Renal cortical epithelial cell (primary cell): Measurements from ENCODE around the gene LGALS4. TPM values are rescaled to one million over a fixed set of nuclear protein-coding genes. Genes with fewer than 3 reads are reported as not detected.
A peak's percentile ranks its signal among the peaks of the same experiment; 100 is the strongest.
"Not testable (repeated sequence)": the region's sequence is repeated elsewhere in the genome, so short reads cannot be mapped to it uniquely, and the experiment has no call there.

Experiments used
- DNase-seq: peaks from one replicate; pipeline ENCODE4 v3.0.0-alpha.2; 2011; ENCODE audit warnings: low read depth
- total RNA-seq: library from RNA; depleted of rRNA; stranded (reverse); fragments of >200 nt; gene quantifications from 2 replicates; pipeline ENCODE4 v1.2.3, GENCODE V29; 2014

LGALS4 gene
- total RNA-seq, 1 donor from 2014 or later: not detected

DNA sequence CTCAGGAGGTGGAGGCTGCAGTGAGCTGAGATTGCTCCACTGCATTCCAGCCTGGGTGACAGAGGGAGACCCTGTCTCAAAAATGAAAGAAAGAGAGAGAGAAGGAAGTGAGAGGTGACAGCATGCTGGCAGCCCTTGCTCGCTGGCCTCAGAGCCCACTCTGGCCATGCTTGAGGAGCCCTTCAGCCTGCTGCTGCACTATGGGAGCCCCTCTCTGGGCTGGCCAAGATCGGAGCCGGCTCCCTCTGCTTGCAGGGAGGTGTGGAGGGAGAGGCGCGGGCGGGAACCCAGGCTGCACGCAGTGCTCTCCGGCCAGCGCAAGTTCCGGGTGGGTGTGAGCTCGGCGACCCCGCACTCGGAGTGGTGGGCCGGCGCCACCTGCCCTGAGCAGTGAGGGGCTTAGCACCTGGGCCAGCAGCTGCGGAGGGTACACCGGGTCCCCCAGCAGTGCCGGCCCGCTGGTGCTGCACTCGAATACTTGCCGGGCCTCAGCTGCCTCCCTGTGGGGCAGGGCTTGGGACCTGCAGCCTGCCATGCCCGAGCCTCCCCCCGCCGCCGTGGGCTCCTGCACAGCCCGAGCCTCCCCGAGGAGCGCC, 8.6 kb upstream of the LGALS4 start:
- DNase-seq: not testable (repeated sequence)

GRCh38 chr19:38819231-38819920, 6.6 kb upstream of the LGALS4 start:
- DNase-seq: no peak

GRCh38 chr19:38817081-38817480, 4.3 kb upstream of the LGALS4 start:
- DNase-seq: no peak

- no peak for DNase-seq
These were observed 3.5 kb upstream of the LGALS4 start for GRCh38 chr19:38816131-38816750.

- no peak for DNase-seq
These were observed 2.6 kb upstream of the LGALS4 start for GRCh38 chr19:38815059-38816001.

- DNase-seq: not testable (repeated sequence)
These were observed 1.2 kb upstream of the LGALS4 start for GRCh38 chr19:38813932-38814331.

- DNase-seq: no peak
These were observed 578 bp upstream of the LGALS4 start for GRCh38 chr19:38813323-38813722.

DNA sequence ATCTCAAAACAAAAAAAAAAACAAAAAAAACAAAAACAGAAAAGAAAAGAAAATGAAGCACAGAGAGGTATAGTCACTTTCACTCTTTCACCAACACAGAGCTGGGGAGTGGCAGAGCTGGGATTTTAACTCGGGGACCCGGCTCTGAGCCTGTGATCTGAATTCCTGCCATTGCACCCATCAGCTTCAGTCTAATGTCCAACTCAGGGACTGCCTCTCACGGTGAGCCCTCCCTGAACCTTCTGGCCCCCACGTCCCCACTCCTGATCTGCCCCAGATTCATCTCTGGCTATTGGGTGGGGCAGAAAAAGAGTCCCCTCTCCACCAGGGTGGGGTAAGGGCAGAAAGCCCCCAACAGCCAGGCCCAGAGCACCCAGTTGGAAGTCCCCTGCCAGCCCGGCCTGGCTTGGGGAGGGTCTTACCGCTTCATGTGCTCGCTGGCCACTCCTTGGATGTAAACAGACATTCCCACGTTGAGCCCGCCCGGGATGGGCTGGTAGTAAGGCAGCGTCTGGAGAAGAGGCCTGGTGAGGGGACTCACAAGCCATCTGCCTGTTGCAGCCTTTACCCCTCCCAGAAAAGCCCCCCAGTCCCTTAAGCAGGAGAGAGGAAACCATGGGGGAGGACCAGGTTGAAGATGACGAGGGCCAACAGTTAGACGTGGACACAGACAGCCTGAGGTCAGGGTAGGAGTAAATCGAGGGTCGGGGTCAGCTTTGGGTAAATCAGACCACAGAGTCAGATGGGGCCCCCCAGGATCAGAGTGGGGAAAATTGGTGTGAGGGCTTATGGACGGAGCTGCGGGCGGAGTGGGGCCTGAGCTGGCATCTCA, 520 bp downstream of the LGALS4 start:
- DNase-seq: no peak

DNA sequence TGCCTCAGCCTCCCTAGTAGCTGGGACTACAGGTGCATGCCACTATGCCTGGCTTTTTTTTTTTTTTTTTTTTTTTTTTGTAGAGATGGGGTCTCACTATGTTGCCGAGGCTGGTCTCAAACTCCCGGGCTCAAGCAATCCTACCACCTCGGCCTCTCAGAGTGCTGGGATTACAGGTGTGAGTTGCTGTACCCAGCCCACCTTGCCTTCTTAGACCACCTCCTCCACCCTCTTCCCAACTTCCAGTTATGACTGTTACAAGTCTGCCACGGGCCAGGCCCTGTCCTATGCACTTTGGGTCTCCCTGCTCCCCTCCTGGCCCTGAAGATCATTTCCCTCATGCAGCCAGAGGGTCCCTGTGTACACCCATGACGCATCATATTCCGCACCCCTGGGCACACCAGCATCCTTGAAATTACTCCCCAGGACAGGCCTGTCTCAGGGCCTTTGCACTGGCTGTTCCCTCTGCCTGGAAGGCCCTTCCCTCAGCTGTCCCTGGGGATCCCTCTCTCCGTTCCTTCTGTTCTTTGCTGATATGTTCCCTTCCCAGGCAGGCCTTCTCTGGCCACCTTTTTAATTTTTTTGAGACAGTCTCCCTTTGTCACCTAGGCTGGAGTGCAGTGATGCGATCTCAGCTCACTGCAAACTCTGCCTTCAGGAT, 3.0 kb downstream of the LGALS4 start:
- no peak for DNase-seq

DNA sequence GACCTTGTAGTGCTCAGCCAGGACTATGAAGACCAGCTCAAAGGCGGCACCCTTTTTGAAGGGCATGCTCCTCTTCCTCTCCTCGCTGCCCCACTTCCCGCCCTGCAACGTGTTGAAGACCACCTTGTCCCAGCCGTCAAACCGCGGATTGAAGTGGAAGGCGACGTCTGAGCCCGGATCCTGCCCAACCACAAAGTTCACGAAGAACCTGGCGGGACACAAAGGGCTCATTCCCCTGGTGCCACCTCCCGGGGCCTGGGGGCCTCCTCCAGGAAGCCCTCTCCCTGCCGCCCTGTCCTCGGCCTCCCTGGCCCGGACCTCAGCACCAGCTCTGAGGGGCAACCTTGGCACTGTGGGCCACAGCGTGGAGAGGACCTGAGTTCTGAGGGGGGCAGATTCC, 4.0 kb downstream of the LGALS4 start:
- DNase-seq: no peak

GRCh38 chr19:38807374-38808098, 5.2 kb downstream of the LGALS4 start:
- peak; percentile 90 for DNase-seq

GRCh38 chr19:38806371-38806770, 6.4 kb downstream of the LGALS4 start:
- DNase-seq: no peak

- peak; percentile 9 for DNase-seq
These were observed 7.6 kb downstream of the LGALS4 start for GRCh38 chr19:38805180-38805579.

GRCh38 chr19:38803543-38803942, 9.2 kb downstream of the LGALS4 start:
- DNase-seq: no peak

DNA sequence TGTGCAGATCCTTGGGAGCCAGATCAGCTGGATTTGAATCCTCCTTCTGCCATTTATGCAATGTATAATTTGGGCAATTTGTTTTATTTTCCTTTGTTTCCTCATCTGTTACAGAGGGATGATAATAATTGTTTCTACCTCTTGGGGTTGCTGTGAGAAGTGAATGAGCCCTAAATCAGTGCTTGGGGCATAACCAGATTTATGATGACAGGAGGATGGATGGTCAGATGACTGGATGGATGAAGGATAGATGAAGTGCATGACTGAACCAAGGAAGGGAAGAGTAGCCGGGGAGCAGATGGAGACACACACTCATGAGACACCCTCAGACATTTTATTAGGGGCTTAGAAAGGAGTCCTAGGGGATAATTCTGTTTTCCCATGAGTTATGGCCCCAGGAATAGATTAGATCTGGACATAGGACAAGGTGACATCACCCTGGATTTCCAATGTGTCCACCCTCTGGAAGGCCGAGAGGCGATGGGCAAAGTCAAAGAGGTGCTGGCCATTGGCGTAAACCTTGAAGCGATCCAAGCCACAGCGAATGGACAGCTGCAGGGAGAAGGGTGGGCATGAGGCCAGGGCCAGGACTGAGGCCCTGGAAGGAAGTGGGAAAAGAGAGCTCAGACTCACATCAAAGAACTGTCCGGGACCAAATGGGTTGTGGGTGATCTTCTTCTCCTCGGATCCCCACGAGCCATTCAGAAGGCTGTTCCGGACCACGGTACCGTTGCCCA, 11.2 kb downstream of the LGALS4 start:
- DNase-seq: no peak

DNA sequence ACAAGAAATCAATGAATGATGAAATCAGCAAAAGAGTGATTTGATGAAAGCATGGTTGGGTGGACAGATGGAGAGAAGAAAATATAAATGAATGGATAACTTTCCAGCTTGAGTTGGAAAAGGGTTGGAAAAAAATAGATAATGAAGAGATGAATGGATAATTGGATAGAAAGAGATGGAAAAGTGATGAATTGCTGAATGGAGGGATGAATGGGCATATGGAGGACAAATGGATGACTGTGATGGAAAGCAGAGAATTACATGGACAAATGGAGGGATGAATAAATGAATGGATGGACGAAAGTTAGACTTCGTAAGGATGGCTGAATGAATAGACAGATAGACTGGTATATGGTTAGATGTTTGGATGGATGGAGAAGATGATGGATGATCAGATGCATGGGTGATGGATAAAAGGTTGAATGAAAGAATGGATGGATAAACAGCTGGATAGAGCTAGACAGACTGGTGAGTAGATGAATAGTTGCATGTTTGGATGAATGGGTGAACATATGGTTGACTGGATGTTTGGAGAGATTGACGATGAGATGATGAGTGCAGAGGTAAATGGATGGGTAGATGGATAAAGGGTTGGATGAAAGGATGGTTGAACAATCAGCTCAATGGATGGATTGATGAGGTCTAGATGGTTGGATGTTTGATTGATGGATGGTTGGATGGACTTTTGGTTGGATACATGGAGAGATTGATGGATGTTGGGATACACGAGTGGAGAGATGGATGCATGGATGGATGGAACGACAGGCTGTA, 12.0 kb downstream of the LGALS4 start:
- DNase-seq: no peak

GRCh38 chr19:38799104-38799503, 13.6 kb downstream of the LGALS4 start:
- DNase-seq: no peak

GRCh38 chr19:38797781-38798180, 15.0 kb downstream of the LGALS4 start:
- not testable (repeated sequence) for DNase-seq
